IMR-90 (cell line): ENCODE data around the gene ANP32B. TPM values are rescaled to one million over a fixed set of nuclear protein-coding genes. Genes with fewer than 3 reads are reported as not detected.

ENCODE experiments used
- ATAC-seq: fragments of 200-7000 bp; cut with Tn5 transposase; 2 replicates; pipeline ENCODE4 v1.9.1; 2020; ENCODE audit warnings: low read depth, mild to moderate bottlenecking, moderate library complexity
- BruUV-seq: library from RNA; stranded (reverse); fragments of 400-500 nt; replicated peaks from 2 replicates; lab custom pipeline; 2021; lab: Mats Ljungman, UMichigan
- CTCF ChIA-PET: fragments of 300-600 bp; formaldehyde crosslinking; extraction: SDS; loops from one replicate; lab custom pipeline; 2021; ENCODE audit warnings: antibody characterized with exemption; lab: Yijun Ruan, JAX
- POLR2A ChIA-PET: fragments of 300-600 bp; sonication (Branson Sonifier 250); formaldehyde crosslinking; loops from one replicate; lab custom pipeline; 2022; ENCODE audit warnings: antibody characterized with exemption; ENCODE audit not compliant: unreplicated experiment; lab: Charles Lee
- DNase-seq: peaks from one replicate; pipeline ENCODE4 v3.0.0; 2013
- H2AFZ ChIP-seq: replicated peaks from 2 replicates; pipeline ENCODE3; 2013; ENCODE audit warnings: low read length, mild to moderate bottlenecking; ENCODE audit not compliant: poor library complexity
- H2AK5ac ChIP-seq: 2 replicates; pipeline ENCODE4 v1.6.1; 2013; ENCODE audit warnings: low read depth, low read length, inconsistent platforms
- H2AK9ac ChIP-seq: replicated peaks from 2 replicates; pipeline ENCODE3; 2013; ENCODE audit warnings: mild to moderate bottlenecking, low read depth, low read length, moderate library complexity; ENCODE audit not compliant: poor library complexity
- H2BK120ac ChIP-seq: 2 replicates; pipeline ENCODE4 v1.6.1; 2013; ENCODE audit warnings: low read depth, low read length, inconsistent platforms
- H2BK15ac ChIP-seq: 3 replicates; pipeline ENCODE4 v1.6.1; 2013; ENCODE audit warnings: low read depth, low read length, inconsistent platforms
- H2BK20ac ChIP-seq: 2 replicates; pipeline ENCODE4 v1.6.1; 2013; ENCODE audit warnings: low read depth, mild to moderate bottlenecking, inconsistent platforms, low read length, moderate library complexity
- H2BK5ac ChIP-seq: 2 replicates; pipeline ENCODE4 v1.6.1; 2013; ENCODE audit warnings: mild to moderate bottlenecking, low read depth, low read length, inconsistent platforms; ENCODE audit not compliant: poor library complexity, severe bottlenecking
- H3K14ac ChIP-seq: replicated peaks from 2 replicates; pipeline ENCODE4 v1.6.1; 2013; ENCODE audit warnings: low read depth, low read length, inconsistent platforms
- H3K18ac ChIP-seq: 2 replicates; pipeline ENCODE4 v1.6.1; 2013; ENCODE audit warnings: low read depth, low read length, control low read depth
- H3K23ac ChIP-seq: 2 replicates; pipeline ENCODE4 v1.6.1; 2013; ENCODE audit warnings: low read depth, low read length, inconsistent platforms
- H3K27ac ChIP-seq: 2 replicates; pipeline ENCODE4 v1.5.1; 2013; ENCODE audit warnings: mild to moderate bottlenecking, control low read depth, low read length; ENCODE audit not compliant: insufficient read depth
- H3K27me3 ChIP-seq: 2 replicates; pipeline ENCODE4 v1.6.1; 2013; ENCODE audit warnings: low read length; ENCODE audit not compliant: control insufficient read depth, insufficient read depth
- H3K36me3 ChIP-seq: 2 replicates; pipeline ENCODE4 v1.6.1; 2013; ENCODE audit warnings: low read length, mixed read lengths; ENCODE audit not compliant: control insufficient read depth, insufficient read depth
- H3K4ac ChIP-seq: 2 replicates; pipeline ENCODE4 v1.6.1; 2013; ENCODE audit warnings: low read depth, low read length, inconsistent platforms
- H3K4me1 ChIP-seq: 2 replicates; pipeline ENCODE4 v1.6.1; 2013; ENCODE audit warnings: low read length, mixed read lengths; ENCODE audit not compliant: control insufficient read depth, insufficient read depth
- H3K4me2 ChIP-seq: 2 replicates; pipeline ENCODE4 v1.6.1; 2013; ENCODE audit warnings: low read depth, mild to moderate bottlenecking, control low read depth, low read length, moderate library complexity
- H3K4me3 ChIP-seq: 2 replicates; pipeline ENCODE4 v1.5.1; 2013; ENCODE audit warnings: low read depth, mild to moderate bottlenecking, control low read depth, low read length, moderate library complexity; ENCODE audit not compliant: insufficient read depth
- H3K56ac ChIP-seq: 2 replicates; pipeline ENCODE4 v1.6.1; 2013; ENCODE audit warnings: low read length, inconsistent platforms; ENCODE audit not compliant: insufficient read depth; ENCODE audit errors: extremely low read depth
- H3K79me1 ChIP-seq, 2 experiments: 2 replicates each; pipeline ENCODE4 v1.6.1; 2013; ENCODE audit warnings: low read length in 2 of 2, inconsistent platforms in 1 of 2, low read depth in 1 of 2
- H3K9ac ChIP-seq: 2 replicates; pipeline ENCODE4 v1.6.1; 2013; ENCODE audit warnings: low read depth, low read length, control low read depth
- H3K9me1 ChIP-seq: 2 replicates; pipeline ENCODE4 v1.6.1; 2013; ENCODE audit warnings: low read length, inconsistent platforms; ENCODE audit not compliant: insufficient read depth
- H3K9me3 ChIP-seq: 2 replicates; pipeline ENCODE4 v1.6.1; 2013; ENCODE audit warnings: low read length; ENCODE audit not compliant: control insufficient read depth, insufficient read depth
- H4K20me1 ChIP-seq: 2 replicates; pipeline ENCODE4 v1.6.1; 2013; ENCODE audit warnings: low read length, inconsistent platforms; ENCODE audit not compliant: insufficient read depth
- H4K5ac ChIP-seq: 2 replicates; pipeline ENCODE4 v1.6.1; 2013; ENCODE audit warnings: mild to moderate bottlenecking, low read depth, low read length, control low read depth
- H4K8ac ChIP-seq, 2 experiments: 2 replicates each; pipeline ENCODE4 v1.6.1; 2013; ENCODE audit warnings: low read depth in 2 of 2, low read length in 2 of 2, control low read depth in 1 of 2, inconsistent platforms in 1 of 2
- H4K91ac ChIP-seq: 2 replicates; pipeline ENCODE4 v1.6.1; 2013; ENCODE audit warnings: low read depth, low read length, inconsistent platforms; ENCODE audit not compliant: insufficient read depth
- BHLHE40 ChIP-seq: fragments of 150-350 bp; IDR thresholded peaks from 2 replicates; pipeline ENCODE4 v1.6.1; 2016; ENCODE audit warnings: mild to moderate bottlenecking, low read depth, low read length
- CEBPB ChIP-seq: IDR thresholded peaks from 2 replicates; pipeline ENCODE4 v1.6.1; 2012; ENCODE audit warnings: low read depth, low read length, improper control_type of control experiment
- CHD1 ChIP-seq: IDR thresholded peaks from 2 replicates; pipeline ENCODE4 v1.6.1; 2012; ENCODE audit warnings: low read depth, low read length, improper control_type of control experiment
- FOS ChIP-seq: fragments of 150-350 bp; IDR thresholded peaks from 2 replicates; pipeline ENCODE4 v1.6.1; 2016; ENCODE audit warnings: low read depth, low read length
- MAFK ChIP-seq: IDR thresholded peaks from 2 replicates; pipeline ENCODE4 v1.6.1; 2012; ENCODE audit warnings: low read depth, low read length, improper control_type of control experiment
- MAZ ChIP-seq: IDR thresholded peaks from 2 replicates; pipeline ENCODE4 v1.6.1; 2012; ENCODE audit warnings: low read depth, mild to moderate bottlenecking, low read length, improper control_type of control experiment, moderate library complexity, borderline replicate concordance
- MXI1 ChIP-seq: IDR thresholded peaks from 2 replicates; pipeline ENCODE4 v1.6.1; 2012; ENCODE audit warnings: low read depth, mild to moderate bottlenecking, low read length, moderate library complexity, borderline replicate concordance
- NFE2L2 ChIP-seq: fragments of 150-350 bp; IDR thresholded peaks from 2 replicates; pipeline ENCODE4 v1.6.1; 2016; ENCODE audit warnings: low read depth, mild to moderate bottlenecking, low read length
- POLR2A ChIP-seq: IDR thresholded peaks from 2 replicates; pipeline ENCODE4 v1.6.1; 2012; ENCODE audit warnings: mild to moderate bottlenecking, low read depth, low read length
- RAD21 ChIP-seq: IDR thresholded peaks from 2 replicates; pipeline ENCODE4 v1.6.1; 2012; ENCODE audit warnings: low read length, improper control_type of control experiment
- RCOR1 ChIP-seq: IDR thresholded peaks from 2 replicates; pipeline ENCODE4 v1.6.1; 2012; ENCODE audit warnings: mild to moderate bottlenecking, low read length, improper control_type of control experiment; ENCODE audit not compliant: insufficient replicate concordance
- RFX5 ChIP-seq: IDR thresholded peaks from 2 replicates; pipeline ENCODE4 v1.8.0; 2012; ENCODE audit warnings: low read depth, mild to moderate bottlenecking, low read length, moderate library complexity
- SMC3 ChIP-seq: fragments of 150-350 bp; IDR thresholded peaks from 2 replicates; pipeline ENCODE4 v1.6.1; 2016; ENCODE audit warnings: low read depth, mild to moderate bottlenecking, antibody characterized with exemption, low read length, moderate library complexity
- WGBS, 2 experiments: methylation state at CpG; one replicate each; pipeline versions ENCODE4 v1.1.5 to v1.1.7; 2013; ENCODE audit warnings: missing lambda C conversion rate in 2 of 2; ENCODE audit not compliant: insufficient read length in 1 of 2; ENCODE audit errors: extremely low coverage in 2 of 2; 5-methylcytosine and 5-hydroxymethylcytosine counted together
- dilution Hi-C: fragments of 300-500 bp; cut with HindIII; formaldehyde crosslinking; loops from one replicate; pipeline ENCODE4 v1.14.3; 2018; ENCODE audit warnings: low sequenced_read_pairs; ENCODE audit not compliant: unreplicated experiment
- in situ Hi-C: fragments of 300-500 bp; cut with MboI; formaldehyde crosslinking; loops from 3 replicates; pipeline ENCODE4 v1.14.3; 2019; ENCODE audit warnings: low sequenced_read_pairs, inconsistent platforms, mixed read lengths
- intact Hi-C: fragments of 100-400 bp; cut with micrococcal nuclease; formaldehyde crosslinking; loops from 2 replicates; pipeline ENCODE4 v1.10.0; 2022
- polyA plus RNA-seq, 3 experiments: library from polyadenylated mRNA; depleted of rRNA; stranded (reverse); fragments of >200 nt; gene quantifications; 2 replicates each; pipeline ENCODE4 v1.2.3, GENCODE V29; 2012; ENCODE audit warnings: low replicate concordance in 1 of 3
- total RNA-seq: library from RNA; depleted of rRNA; stranded (reverse); fragments of >200 nt; gene quantifications from 2 replicates; pipeline ENCODE4 v1.2.3, GENCODE V29; 2012
- TF ChIP-seq, protein P1 (sequence below): conservative IDR thresholded peaks from 2 replicates; pipeline ENCODE4 v1.5.1; 2012; ENCODE audit warnings: mild to moderate bottlenecking, low read depth, low read length, improper control_type of control experiment
- TF ChIP-seq, protein P2 (sequence below): fragments of 150-350 bp; IDR thresholded peaks from 2 replicates; pipeline ENCODE4 v1.6.1; 2017; ENCODE audit warnings: mild to moderate bottlenecking, antibody characterized with exemption, low read length, low read depth
- TF ChIP-seq, protein P3 (sequence below): fragments of 150-350 bp; IDR thresholded peaks from 2 replicates; pipeline ENCODE4 v1.6.1; 2016; ENCODE audit warnings: low read depth, mild to moderate bottlenecking, low read length, moderate library complexity, borderline replicate concordance

ANP32B gene
- total and polyA plus RNA-seq, 2 of the 4 experiments (the other 2 are of a cell fraction): 3.9 to 46.8 TPM

DNA sequence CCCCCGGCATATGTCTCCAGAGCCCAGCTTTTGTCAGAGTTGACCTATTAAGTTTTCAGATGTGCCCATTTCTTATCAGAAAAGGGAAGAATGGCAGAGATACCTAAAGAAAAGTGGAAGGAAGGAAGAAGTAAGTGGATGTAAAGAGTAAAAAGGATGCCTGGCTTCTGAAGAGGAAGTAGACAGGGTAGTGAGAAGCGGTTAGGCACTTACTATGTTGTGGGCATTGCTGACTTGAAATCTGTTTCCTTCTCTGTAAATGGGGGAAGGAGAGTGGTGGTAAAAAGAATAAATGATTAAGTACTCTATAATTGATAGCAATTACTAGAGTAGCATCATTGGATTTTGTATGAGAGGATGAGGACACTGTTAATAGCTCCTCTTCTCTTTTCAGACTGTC, 9.9 kb downstream of the ANP32B start:
- H3K4me1 ChIP-seq: peaks cover 10% of the 10 kb centered on the region
- H3K4ac ChIP-seq: no peak overlapping the region
- H4K5ac ChIP-seq: no peak overlapping the region
- TF ChIP-seq FOS: no peak
- TF ChIP-seq RFX5: no peak
- TF ChIP-seq, protein P1, sequence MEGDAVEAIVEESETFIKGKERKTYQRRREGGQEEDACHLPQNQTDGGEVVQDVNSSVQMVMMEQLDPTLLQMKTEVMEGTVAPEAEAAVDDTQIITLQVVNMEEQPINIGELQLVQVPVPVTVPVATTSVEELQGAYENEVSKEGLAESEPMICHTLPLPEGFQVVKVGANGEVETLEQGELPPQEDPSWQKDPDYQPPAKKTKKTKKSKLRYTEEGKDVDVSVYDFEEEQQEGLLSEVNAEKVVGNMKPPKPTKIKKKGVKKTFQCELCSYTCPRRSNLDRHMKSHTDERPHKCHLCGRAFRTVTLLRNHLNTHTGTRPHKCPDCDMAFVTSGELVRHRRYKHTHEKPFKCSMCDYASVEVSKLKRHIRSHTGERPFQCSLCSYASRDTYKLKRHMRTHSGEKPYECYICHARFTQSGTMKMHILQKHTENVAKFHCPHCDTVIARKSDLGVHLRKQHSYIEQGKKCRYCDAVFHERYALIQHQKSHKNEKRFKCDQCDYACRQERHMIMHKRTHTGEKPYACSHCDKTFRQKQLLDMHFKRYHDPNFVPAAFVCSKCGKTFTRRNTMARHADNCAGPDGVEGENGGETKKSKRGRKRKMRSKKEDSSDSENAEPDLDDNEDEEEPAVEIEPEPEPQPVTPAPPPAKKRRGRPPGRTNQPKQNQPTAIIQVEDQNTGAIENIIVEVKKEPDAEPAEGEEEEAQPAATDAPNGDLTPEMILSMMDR: no peak
- no peak for TF ChIP-seq NFE2L2
- no peak for TF ChIP-seq BHLHE40
- TF ChIP-seq POLR2A: no peak
- no peak for TF ChIP-seq MXI1
- TF ChIP-seq RAD21: no peak
- TF ChIP-seq SMC3: no peak
- TF ChIP-seq, protein P2, sequence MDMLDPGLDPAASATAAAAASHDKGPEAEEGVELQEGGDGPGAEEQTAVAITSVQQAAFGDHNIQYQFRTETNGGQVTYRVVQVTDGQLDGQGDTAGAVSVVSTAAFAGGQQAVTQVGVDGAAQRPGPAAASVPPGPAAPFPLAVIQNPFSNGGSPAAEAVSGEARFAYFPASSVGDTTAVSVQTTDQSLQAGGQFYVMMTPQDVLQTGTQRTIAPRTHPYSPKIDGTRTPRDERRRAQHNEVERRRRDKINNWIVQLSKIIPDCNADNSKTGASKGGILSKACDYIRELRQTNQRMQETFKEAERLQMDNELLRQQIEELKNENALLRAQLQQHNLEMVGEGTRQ: no peak
- no peak for TF ChIP-seq MAFK
- TF ChIP-seq CHD1: no peak
- no peak for TF ChIP-seq RCOR1
- TF ChIP-seq CEBPB: no peak
- TF ChIP-seq, protein P3, sequence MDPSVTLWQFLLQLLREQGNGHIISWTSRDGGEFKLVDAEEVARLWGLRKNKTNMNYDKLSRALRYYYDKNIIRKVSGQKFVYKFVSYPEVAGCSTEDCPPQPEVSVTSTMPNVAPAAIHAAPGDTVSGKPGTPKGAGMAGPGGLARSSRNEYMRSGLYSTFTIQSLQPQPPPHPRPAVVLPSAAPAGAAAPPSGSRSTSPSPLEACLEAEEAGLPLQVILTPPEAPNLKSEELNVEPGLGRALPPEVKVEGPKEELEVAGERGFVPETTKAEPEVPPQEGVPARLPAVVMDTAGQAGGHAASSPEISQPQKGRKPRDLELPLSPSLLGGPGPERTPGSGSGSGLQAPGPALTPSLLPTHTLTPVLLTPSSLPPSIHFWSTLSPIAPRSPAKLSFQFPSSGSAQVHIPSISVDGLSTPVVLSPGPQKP: no peak
- TF ChIP-seq MAZ: no peak
- no peaks in the 10 kb centered on the region for H3K9me3 ChIP-seq
- H3K4me3 ChIP-seq: no peak overlapping the region
- in situ Hi-C loops: no loop called here
- peaks cover 7% of the 10 kb centered on the region; the same call in 1 of the 2 replicates for H3K9me1 ChIP-seq
- H3K79me1 ChIP-seq: peaks cover 19 to 70% of the 10 kb centered on the region in 2 experiments
- H3K9ac ChIP-seq: no peak overlapping the region
- ChIA-PET POLR2A (no interaction called here), CTCF (no interaction called here)
- no peak overlapping the region for H3K14ac ChIP-seq
- no TSS peak for BruUV-seq
- H3K27me3 ChIP-seq: no peaks in the 10 kb centered on the region
- H3K36me3 ChIP-seq: peaks cover 9% of the 10 kb centered on the region
- no peak overlapping the region for H2BK15ac ChIP-seq
- H2AK9ac ChIP-seq: no peak overlapping the region
- H4K91ac ChIP-seq: no peak overlapping the region
- no peak overlapping the region for H3K4me2 ChIP-seq
- DNase-seq: no peak
- peaks cover 75% of the 10 kb centered on the region for H4K20me1 ChIP-seq
- intact Hi-C loops: no loop called here
- H3K18ac ChIP-seq: no peak overlapping the region
- dilution Hi-C loops: no loop called here
- no peak overlapping the region for H2AFZ ChIP-seq
- H2BK120ac ChIP-seq: no peak overlapping the region
- no peak overlapping the region for H2BK20ac ChIP-seq
- ATAC-seq: no peak
- 100% methylated on average over 1 of the region's 2 CpGs; no CpG with 5 or more reads in 1 of the 2 experiments for WGBS, 2 experiments
- no peak overlapping the region for H3K23ac ChIP-seq
- no peak overlapping the region for H4K8ac ChIP-seq
- no peak overlapping the region for H2AK5ac ChIP-seq
- H3K27ac ChIP-seq: no peak overlapping the region
- no peak overlapping the region for H3K56ac ChIP-seq
- H2BK5ac ChIP-seq: no peak overlapping the region
